AG09309 (cell line): ENCODE data around the gene TACR2.

Experiments used
- DNase-seq: peaks from one replicate; pipeline ENCODE4 v3.0.0-alpha.2; 2010; ENCODE audit warnings: low read depth
- H3K4me3 ChIP-seq: 2 replicates; pipeline ENCODE4 v1.5.1; 2011; ENCODE audit warnings: mild to moderate bottlenecking, low read depth, low read length, moderate library complexity; ENCODE audit not compliant: control insufficient read depth
- TF ChIP-seq, protein P1 (sequence below): IDR thresholded peaks from 2 replicates; pipeline ENCODE4 v1.5.1; 2011; ENCODE audit warnings: mild to moderate bottlenecking, low read depth, low read length, inconsistent platforms; ENCODE audit not compliant: insufficient read depth, control insufficient read depth; ENCODE audit errors: missing control alignments

TACR2 gene

DNA sequence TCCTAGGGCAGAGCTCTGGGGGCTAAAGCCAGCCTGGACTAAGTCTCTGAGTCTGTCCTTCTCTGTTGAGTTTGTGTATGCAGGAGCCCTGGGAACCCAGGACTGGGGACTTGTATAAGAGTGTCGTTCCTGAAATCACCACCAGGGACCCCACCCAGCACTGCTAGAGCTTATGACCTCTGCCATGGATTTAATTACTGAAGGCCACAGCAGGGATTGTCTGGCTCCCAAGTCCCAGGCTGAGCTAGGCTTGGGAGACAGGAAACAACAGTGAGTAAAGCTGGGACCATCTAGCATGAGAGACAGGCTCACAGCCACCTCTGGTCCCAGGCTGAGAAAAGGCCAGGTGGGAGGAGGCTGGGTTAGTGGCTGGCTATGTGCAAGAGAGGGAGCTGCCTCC, 33.1 kb upstream of the TACR2 start:
- TF ChIP-seq, protein P1, sequence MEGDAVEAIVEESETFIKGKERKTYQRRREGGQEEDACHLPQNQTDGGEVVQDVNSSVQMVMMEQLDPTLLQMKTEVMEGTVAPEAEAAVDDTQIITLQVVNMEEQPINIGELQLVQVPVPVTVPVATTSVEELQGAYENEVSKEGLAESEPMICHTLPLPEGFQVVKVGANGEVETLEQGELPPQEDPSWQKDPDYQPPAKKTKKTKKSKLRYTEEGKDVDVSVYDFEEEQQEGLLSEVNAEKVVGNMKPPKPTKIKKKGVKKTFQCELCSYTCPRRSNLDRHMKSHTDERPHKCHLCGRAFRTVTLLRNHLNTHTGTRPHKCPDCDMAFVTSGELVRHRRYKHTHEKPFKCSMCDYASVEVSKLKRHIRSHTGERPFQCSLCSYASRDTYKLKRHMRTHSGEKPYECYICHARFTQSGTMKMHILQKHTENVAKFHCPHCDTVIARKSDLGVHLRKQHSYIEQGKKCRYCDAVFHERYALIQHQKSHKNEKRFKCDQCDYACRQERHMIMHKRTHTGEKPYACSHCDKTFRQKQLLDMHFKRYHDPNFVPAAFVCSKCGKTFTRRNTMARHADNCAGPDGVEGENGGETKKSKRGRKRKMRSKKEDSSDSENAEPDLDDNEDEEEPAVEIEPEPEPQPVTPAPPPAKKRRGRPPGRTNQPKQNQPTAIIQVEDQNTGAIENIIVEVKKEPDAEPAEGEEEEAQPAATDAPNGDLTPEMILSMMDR, result peak; percentile 41
- H3K4me3 ChIP-seq, result no peak overlapping the region
- DNase-seq, result no peak

DNA sequence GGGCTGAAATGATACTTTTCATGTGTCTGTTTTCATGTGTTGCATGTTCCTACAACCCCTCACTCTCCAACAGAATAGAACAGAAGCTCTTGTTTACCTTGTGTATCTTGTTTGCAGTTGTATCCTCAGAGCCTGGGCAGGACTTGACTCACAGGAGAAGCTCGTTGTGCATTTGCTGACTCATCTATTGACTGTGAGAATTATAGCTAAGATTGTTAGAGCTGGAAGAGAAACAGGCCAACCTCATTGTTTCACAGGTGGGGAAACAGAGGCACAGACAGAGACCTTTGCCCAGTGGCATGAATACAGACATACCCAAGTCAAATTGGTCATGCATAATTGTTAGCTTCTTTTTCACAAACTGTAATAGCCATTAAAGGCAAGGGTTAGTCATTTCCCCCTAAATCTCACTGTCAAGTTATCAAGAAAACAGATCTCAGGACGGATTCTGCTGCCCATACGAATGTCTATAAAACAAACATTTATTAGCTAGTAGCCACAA, 30.0 kb upstream of the TACR2 start:
- TF ChIP-seq, protein P1, result no peak
- DNase-seq, result no peak

DNA sequence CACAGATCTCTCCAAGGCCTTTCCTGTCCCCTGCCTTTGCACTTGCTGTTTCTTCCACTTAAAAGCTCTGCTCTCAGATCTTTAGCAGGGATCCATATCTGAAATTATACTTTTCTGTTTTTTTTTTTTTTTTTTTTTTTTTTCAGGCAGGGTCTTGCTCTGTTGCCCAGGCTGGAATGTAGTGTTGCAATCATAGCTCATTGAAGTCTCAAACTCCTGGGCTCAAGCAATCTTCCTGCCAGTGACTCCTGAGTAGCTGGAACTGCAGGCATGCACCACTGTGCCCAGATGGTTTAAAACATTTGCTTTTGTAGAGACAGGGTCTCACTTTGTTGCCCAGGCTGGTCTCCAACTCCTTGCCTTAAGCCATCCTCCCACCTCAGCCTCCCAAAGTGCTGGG, 29.5 kb upstream of the TACR2 start:
- H3K4me3 ChIP-seq, result no peak overlapping the region
- TF ChIP-seq, protein P1, result no peak
- DNase-seq, result no peak

More for the DNA sequence above, 30.0 kb upstream of the TACR2 start:
- no peak overlapping the region for H3K4me3 ChIP-seq

DNA sequence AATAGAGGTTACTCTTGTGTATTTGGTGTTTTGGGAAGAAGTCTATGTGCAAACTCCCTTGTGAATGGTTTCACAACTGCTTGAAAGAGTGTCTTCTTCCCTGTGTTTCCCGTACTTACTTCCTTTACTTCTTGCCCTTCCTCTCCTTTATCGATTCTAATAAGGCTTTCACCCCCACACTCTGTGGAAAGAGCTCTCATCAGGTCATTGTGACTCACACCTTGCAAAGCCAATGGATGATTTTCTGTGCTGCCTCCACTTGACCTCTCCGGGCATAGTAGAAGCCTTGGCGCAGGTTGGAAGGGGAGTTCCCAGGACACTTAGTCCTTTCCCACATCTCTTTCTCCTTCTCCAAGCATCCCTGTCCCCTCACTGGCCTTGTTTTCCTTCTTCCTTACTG, 28.3 kb upstream of the TACR2 start:
- no peak for DNase-seq
- H3K4me3 ChIP-seq, result no peak overlapping the region
- TF ChIP-seq, protein P1, result no peak

DNA sequence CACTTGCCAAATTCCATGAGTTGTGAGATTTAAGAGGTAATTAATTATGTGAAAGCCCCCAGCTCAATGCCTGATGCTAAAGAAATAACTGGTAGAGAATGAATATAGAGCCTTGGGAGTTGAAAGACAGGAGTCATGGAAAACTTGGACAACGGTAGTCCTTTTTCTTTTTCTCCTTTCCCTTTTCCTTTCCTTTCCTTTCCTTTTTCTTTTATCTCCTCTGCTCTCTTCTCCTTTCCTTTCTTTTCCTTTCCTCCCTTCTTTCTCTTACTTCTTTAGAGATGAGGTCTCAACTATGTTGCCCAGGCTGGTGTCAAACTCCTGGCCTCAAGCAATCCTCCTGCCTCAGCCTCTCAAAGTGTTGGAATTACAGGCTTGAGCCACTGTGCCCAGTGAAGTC, 26.6 kb upstream of the TACR2 start:
- TF ChIP-seq, protein P1, result no peak
- no peak for DNase-seq
- no peak overlapping the region for H3K4me3 ChIP-seq

DNA sequence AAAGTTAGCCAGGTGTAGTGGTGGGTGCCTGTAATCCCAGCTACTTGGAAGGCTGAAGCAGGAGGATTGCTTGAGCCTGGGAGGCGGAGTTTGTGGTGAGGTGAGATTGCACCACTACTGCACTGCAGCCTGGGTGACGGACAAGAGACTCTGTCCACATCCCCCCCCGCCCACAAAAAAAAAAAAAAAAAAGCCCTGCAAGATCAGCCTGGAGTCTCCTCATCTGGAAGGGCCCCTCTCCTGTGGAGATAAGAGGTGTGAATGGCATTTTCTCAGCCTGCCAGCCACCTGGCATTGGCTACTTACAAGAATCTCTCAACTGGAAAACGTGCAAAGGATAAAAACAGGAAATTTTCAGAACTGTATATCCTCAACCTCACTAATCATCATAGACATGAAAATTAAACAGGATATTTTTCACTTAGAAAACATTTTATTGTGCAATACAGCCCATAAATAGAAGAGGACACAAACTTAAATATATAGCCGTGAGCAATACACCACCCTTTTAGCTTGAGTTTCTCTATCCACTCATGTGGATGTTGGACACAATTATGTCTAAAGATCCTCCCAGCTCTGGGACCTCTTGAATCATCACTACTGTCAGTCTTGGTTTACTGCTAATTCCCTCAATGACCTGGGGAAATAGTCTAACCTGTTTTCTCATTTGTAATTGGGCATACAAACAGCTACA, 23.2 kb upstream of the TACR2 start:
- DNase-seq, result peak; percentile 52
- TF ChIP-seq, protein P1, result no peak
- no peak overlapping the region for H3K4me3 ChIP-seq
